Stimulated activated CD8-positive, alpha-beta memory T cell treated with anti-CD3 and anti-CD28 coated beads, Interleukin-7, amount 100 ng/mL, for 1 hour (primary cell): ENCODE measurements around the gene CEP85.
A peak's percentile ranks its signal among the peaks of the same experiment; 100 is the strongest.

Experiments
- DNase-seq, 2 donors: peaks; one replicate each; pipeline ENCODE4 v3.0.0-alpha.2; 2020; ENCODE audit warnings: low read depth in 2 of 2

CEP85 gene

GRCh38 chr1:26233903-26234643 lies at the start of gene CEP85:
Gene CEP85, plus strand, starts transcription at chr1:26234200. Its CDS starts 5,584 bp downstream, at chr1:26239784.
- DNase-seq = peak; percentile 97 to 98

GRCh38 chr1:26184883-26185282 lies 49.1 kb upstream of the CEP85 start:
- DNase-seq = no peak

- DNase-seq = no peak
Observed at GRCh38 chr1:26187882-26188281, 46.1 kb upstream of the CEP85 start.

- no peak for DNase-seq
Observed at GRCh38 chr1:26188477-26188876, 45.5 kb upstream of the CEP85 start.

- DNase-seq = no peak
Observed at GRCh38 chr1:26189331-26189730, 44.7 kb upstream of the CEP85 start.

- no peak for DNase-seq
Observed at GRCh38 chr1:26189751-26190275, 44.2 kb upstream of the CEP85 start.

GRCh38 chr1:26190373-26190987 lies 43.5 kb upstream of the CEP85 start, which contains the start of gene CATSPER4:
Gene CATSPER4, plus strand, starts transcription at chr1:26190602. Its CDS starts 26 bp downstream, at chr1:26190628.
- no peak for DNase-seq

GRCh38 chr1:26191739-26192138 lies 42.3 kb upstream of the CEP85 start:
- DNase-seq = no peak

- DNase-seq = no peak
Observed at GRCh38 chr1:26195805-26196204, 38.2 kb upstream of the CEP85 start.

- DNase-seq = no peak
Observed at GRCh38 chr1:26197301-26197700, 36.7 kb upstream of the CEP85 start.

- DNase-seq = no peak
Observed at GRCh38 chr1:26197813-26198212, 36.2 kb upstream of the CEP85 start.

- DNase-seq = no peak
Observed at GRCh38 chr1:26200413-26200812, 33.6 kb upstream of the CEP85 start.

- DNase-seq = no peak
Observed at GRCh38 chr1:26203642-26204318, 30.2 kb upstream of the CEP85 start.

- DNase-seq = no peak
Observed at GRCh38 chr1:26210147-26210870, 23.7 kb upstream of the CEP85 start.

- no peak for DNase-seq
Observed at GRCh38 chr1:26212726-26213125, 21.3 kb upstream of the CEP85 start.

- DNase-seq = no peak
Observed at GRCh38 chr1:26213335-26213905, 20.6 kb upstream of the CEP85 start.

- no peak for DNase-seq
Observed at GRCh38 chr1:26215246-26215645, 18.8 kb upstream of the CEP85 start.

- DNase-seq = no peak
Observed at GRCh38 chr1:26218906-26219494, 15.0 kb upstream of the CEP85 start.

GRCh38 chr1:26220199-26220912 lies 13.6 kb upstream of the CEP85 start:
- DNase-seq = no peak

GRCh38 chr1:26221094-26221493 lies 12.9 kb upstream of the CEP85 start:
- no peak for DNase-seq
